WTC11 (cell line): ENCODE data around the gene GCK. TPM values are rescaled to one million over a fixed set of nuclear protein-coding genes. Genes with fewer than 3 reads are reported as not detected.

Experiments used
- ATAC-seq: fragments of 200-7000 bp; cut with Tn5 transposase; 2 replicates; pipeline ENCODE4 v1.10.0; 2021; ENCODE audit warnings: mild to moderate bottlenecking, moderate library complexity
- CTCF ChIA-PET: fragments of 300-600 bp; sonication (Branson Sonifier 250); formaldehyde crosslinking; loops from one replicate; lab custom pipeline; 2021; ENCODE audit warnings: antibody characterized with exemption; lab: Charles Lee
- POLR2A ChIA-PET: fragments of 350-600 bp; sonication (Branson Sonifier 250); formaldehyde crosslinking; loops from one replicate; lab custom pipeline; 2021; ENCODE audit warnings: antibody characterized with exemption; lab: Charles Lee
- DNase-seq: peaks from one replicate; pipeline ENCODE4 v3.0.0; 2021; ENCODE audit warnings: low spot score
- H3K27ac Mint-ChIP-seq: 2 replicates; pipeline ENCODE4 v1.8.0; 2021; ENCODE audit warnings: mixed read lengths
- H3K27me3 Mint-ChIP-seq: 2 replicates; pipeline ENCODE4 v1.8.0; 2021; ENCODE audit warnings: low read depth, mild to moderate bottlenecking, moderate library complexity, mixed read lengths
- H3K36me3 Mint-ChIP-seq: 2 replicates; pipeline ENCODE4 v1.8.0; 2021; ENCODE audit warnings: mixed read lengths
- H3K4me1 Mint-ChIP-seq: 2 replicates; pipeline ENCODE4 v1.8.0; 2022; ENCODE audit warnings: mixed read lengths
- H3K4me3 Mint-ChIP-seq: 2 replicates; pipeline ENCODE4 v1.8.0; 2021; ENCODE audit warnings: mild to moderate bottlenecking, moderate library complexity, mixed read lengths
- H3K9me3 Mint-ChIP-seq: 2 replicates; pipeline ENCODE4 v1.8.0; 2021; ENCODE audit warnings: mixed read lengths
- ATF3 ChIP-seq: sonication (generic); formaldehyde crosslinking; conservative IDR thresholded peaks from 2 replicates; pipeline ENCODE4 v1.8.1; 2022; ENCODE audit warnings: mild to moderate bottlenecking, missing genetic modification reagents
- CREM ChIP-seq: sonication (generic); formaldehyde crosslinking; IDR thresholded peaks from 2 replicates; pipeline ENCODE4 v1.8.1; 2022; ENCODE audit warnings: mild to moderate bottlenecking, missing genetic modification reagents, moderate library complexity
- EMX1 ChIP-seq: fragments of 250-450 bp; sonication (Bioruptor Pico); IDR thresholded peaks from 2 replicates; pipeline ENCODE4 v1.8.0; 2021; ENCODE audit warnings: mild to moderate bottlenecking
- HMGA2 ChIP-seq: fragments of 250-450 bp; sonication (Bioruptor Pico); IDR thresholded peaks from 2 replicates; pipeline ENCODE4 v1.4.0; 2021; ENCODE audit warnings: mild to moderate bottlenecking, moderate library complexity
- MYBL2 ChIP-seq: sonication (generic); formaldehyde crosslinking; IDR thresholded peaks from 2 replicates; pipeline ENCODE4 v1.8.1; 2023; ENCODE audit warnings: mild to moderate bottlenecking, moderate library complexity, missing genetic modification reagents
- NFYB ChIP-seq: sonication (generic); formaldehyde crosslinking; conservative IDR thresholded peaks from 2 replicates; pipeline ENCODE4 v1.8.0; 2022; ENCODE audit warnings: low read depth, missing genetic modification reagents
- OVOL2 ChIP-seq: fragments of 250-450 bp; sonication (Bioruptor Pico); IDR thresholded peaks from 2 replicates; pipeline ENCODE4 v1.9.0; 2021; ENCODE audit warnings: mild to moderate bottlenecking, borderline replicate concordance
- TP53 ChIP-seq: sonication (generic); formaldehyde crosslinking; IDR thresholded peaks from 2 replicates; pipeline ENCODE4 v1.8.1; 2023; ENCODE audit warnings: mild to moderate bottlenecking, missing genetic modification reagents
- ZBTB43 ChIP-seq: sonication (generic); formaldehyde crosslinking; IDR thresholded peaks from 2 replicates; pipeline ENCODE4 v1.8.1; 2023; ENCODE audit warnings: mild to moderate bottlenecking, missing genetic modification reagents
- ZNF532 ChIP-seq: fragments of 250-450 bp; sonication (Bioruptor Pico); IDR thresholded peaks from 2 replicates; pipeline ENCODE4 v1.9.0; 2021; ENCODE audit warnings: mild to moderate bottlenecking, borderline replicate concordance
- total RNA-seq: library from RNA; stranded (reverse); gene quantifications from 3 replicates; pipeline ENCODE4 v1.2.3, GENCODE V29; 2021
- TF ChIP-seq, protein P1 (sequence below): sonication (generic); formaldehyde crosslinking; IDR thresholded peaks from 2 replicates; pipeline ENCODE4 v1.8.1; 2023; ENCODE audit warnings: mild to moderate bottlenecking, moderate library complexity, missing genetic modification reagents
- TF ChIP-seq, protein P2 (sequence below): sonication (generic); formaldehyde crosslinking; IDR thresholded peaks from 2 replicates; pipeline ENCODE4 v1.8.1; 2022; ENCODE audit warnings: mild to moderate bottlenecking, moderate library complexity, missing genetic modification reagents
- TF ChIP-seq, protein P3 (sequence below): fragments of 250-450 bp; sonication (Bioruptor Pico); IDR thresholded peaks from 2 replicates; pipeline ENCODE4 v1.9.0; 2021; ENCODE audit warnings: moderate library complexity, mild to moderate bottlenecking, inconsistent platforms, borderline replicate concordance

GCK gene
- total RNA-seq, 1 experiment from 2014 or later, result 3.3 TPM

DNA sequence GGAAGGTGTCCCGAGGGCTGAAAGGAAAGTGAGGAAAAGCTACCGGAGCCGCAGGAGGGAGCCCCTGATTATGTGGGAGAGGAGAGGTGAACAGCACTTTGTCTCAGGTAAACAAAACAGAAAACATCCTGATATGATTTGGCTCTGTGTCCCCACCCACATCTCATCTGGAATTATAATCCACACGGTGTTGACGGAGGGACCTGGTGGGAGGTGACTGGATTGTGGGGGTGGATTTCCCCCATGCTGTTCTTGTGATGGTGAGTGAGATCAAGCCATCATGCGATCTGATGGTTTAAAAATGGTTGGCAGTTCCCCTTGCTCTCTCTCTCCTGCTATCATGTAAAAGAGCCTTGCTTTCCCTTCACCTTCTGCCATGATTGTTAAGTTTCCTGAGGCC, 68.8 kb downstream of the GCK start:
- Mint-ChIP-seq H3K27me3 (peaks cover 10% of the 10 kb centered on the region), H3K9me3 (no peaks in the 10 kb centered on the region), H3K4me3 (no peak overlapping the region), H3K27ac (no peak overlapping the region), H3K4me1 (peaks cover 10% of the 10 kb centered on the region), H3K36me3 (peaks cover 39% of the 10 kb centered on the region)
- TF ChIP-seq ZBTB43 (CRISPR knock-in tag), result no peak
- TF ChIP-seq EMX1, result no peak
- TF ChIP-seq TP53 (CRISPR knock-in tag), result no peak
- TF ChIP-seq ZNF532 (CRISPR knock-in tag), result no peak
- no peak for TF ChIP-seq ATF3 (CRISPR knock-in tag)
- TF ChIP-seq, protein P1, sequence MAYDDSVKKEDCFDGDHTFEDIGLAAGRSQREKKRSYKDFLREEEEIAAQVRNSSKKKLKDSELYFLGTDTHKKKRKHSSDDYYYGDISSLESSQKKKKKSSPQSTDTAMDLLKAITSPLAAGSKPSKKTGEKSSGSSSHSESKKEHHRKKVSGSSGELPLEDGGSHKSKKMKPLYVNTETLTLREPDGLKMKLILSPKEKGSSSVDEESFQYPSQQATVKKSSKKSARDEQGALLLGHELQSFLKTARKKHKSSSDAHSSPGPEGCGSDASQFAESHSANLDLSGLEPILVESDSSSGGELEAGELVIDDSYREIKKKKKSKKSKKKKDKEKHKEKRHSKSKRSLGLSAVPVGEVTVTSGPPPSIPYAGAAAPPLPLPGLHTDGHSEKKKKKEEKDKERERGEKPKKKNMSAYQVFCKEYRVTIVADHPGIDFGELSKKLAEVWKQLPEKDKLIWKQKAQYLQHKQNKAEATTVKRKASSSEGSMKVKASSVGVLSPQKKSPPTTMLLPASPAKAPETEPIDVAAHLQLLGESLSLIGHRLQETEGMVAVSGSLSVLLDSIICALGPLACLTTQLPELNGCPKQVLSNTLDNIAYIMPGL (CRISPR knock-in tag), result no peak
- TF ChIP-seq NFYB, result no peak
- TF ChIP-seq, protein P2, sequence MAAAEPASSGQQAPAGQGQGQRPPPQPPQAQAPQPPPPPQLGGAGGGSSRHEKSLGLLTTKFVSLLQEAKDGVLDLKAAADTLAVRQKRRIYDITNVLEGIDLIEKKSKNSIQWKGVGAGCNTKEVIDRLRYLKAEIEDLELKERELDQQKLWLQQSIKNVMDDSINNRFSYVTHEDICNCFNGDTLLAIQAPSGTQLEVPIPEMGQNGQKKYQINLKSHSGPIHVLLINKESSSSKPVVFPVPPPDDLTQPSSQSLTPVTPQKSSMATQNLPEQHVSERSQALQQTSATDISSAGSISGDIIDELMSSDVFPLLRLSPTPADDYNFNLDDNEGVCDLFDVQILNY, result no peak
- TF ChIP-seq MYBL2 (CRISPR knock-in tag), result no peak
- no peak for TF ChIP-seq OVOL2 (CRISPR knock-in tag)
- no peak for TF ChIP-seq CREM
- TF ChIP-seq, protein P3, sequence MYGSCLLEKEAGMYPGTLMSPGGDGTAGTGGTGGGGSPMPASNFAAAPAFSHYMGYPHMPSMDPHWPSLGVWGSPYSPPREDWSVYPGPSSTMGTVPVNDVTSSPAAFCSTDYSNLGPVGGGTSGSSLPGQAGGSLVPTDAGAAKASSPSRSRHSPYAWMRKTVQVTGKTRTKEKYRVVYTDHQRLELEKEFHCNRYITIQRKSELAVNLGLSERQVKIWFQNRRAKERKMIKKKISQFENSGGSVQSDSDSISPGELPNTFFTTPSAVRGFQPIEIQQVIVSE (CRISPR knock-in tag), result no peak
- ATAC-seq (no peak), DNase-seq (no peak)
- POLR2A ChIA-PET, result no interaction called here
- CTCF ChIA-PET, result no interaction called here

- H3K4me3 Mint-ChIP-seq, result no peak overlapping the region
- H3K9me3 Mint-ChIP-seq, result no peaks in the 10 kb centered on the region
- peaks cover 42% of the 10 kb centered on the region for H3K36me3 Mint-ChIP-seq
- no peak for ATAC-seq
- ChIA-PET POLR2A (no interaction called here), CTCF (no interaction called here)
- no peak for TF ChIP-seq HMGA2 (CRISPR knock-in tag)
- H3K27ac Mint-ChIP-seq, result no peak overlapping the region
- DNase-seq, result no peak
- peaks cover 10% of the 10 kb centered on the region for H3K4me1 Mint-ChIP-seq
- H3K27me3 Mint-ChIP-seq, result peaks cover 5% of the 10 kb centered on the region
These were observed 69.3 kb downstream of the GCK start for GRCh38 chr7:44119829-44120380.
